Activated CD4-positive, alpha-beta T cell treated with anti-CD3 and anti-CD28 coated beads, Interleukin-2, amount 50 U/mL, for 16 hours (primary cell): Measurements from ENCODE around the gene ARPC4.
"Not testable (repeated sequence)": the region's sequence is repeated elsewhere in the genome, so short reads cannot be mapped to it uniquely, and the experiment has no call there.

Experiments
- DNase-seq: peaks from one replicate; pipeline ENCODE4 v3.0.0-alpha.2; 2020

ARPC4 gene

GRCh38 chr3:9826815-9827573, 34.1 kb downstream of the ARPC4 start:
- DNase-seq = peak; percentile 41

GRCh38 chr3:9828801-9829755, 36.2 kb downstream of the ARPC4 start:
- no peak for DNase-seq

- no peak for DNase-seq
These were observed 38.4 kb downstream of the ARPC4 start for GRCh38 chr3:9831253-9831652.

- no peak for DNase-seq
These were observed 40.2 kb downstream of the ARPC4 start for GRCh38 chr3:9833078-9833477.

- no peak for DNase-seq
These were observed 41.9 kb downstream of the ARPC4 start for GRCh38 chr3:9834520-9835380.

- no peak for DNase-seq
These were observed 45.1 kb downstream of the ARPC4 start for GRCh38 chr3:9837701-9838582.

GRCh38 chr3:9838856-9839255, 46.0 kb downstream of the ARPC4 start:
- DNase-seq = no peak

GRCh38 chr3:9841015-9841414, 48.1 kb downstream of the ARPC4 start:
- no peak for DNase-seq

- DNase-seq = peak; percentile 97
These were observed 51.0 kb downstream of the ARPC4 start, which contains the start of gene RPUSD3 for GRCh38 chr3:9843715-9844438. Gene RPUSD3 (minus strand): TSS chr3:9844008. CDS start chr3:9843990, 18 bp downstream.

- DNase-seq = no peak
These were observed 53.3 kb downstream of the ARPC4 start for GRCh38 chr3:9846231-9846630.

- DNase-seq = no peak
These were observed 54.1 kb downstream of the ARPC4 start for GRCh38 chr3:9846931-9847488.

GRCh38 chr3:9847870-9848269, 55.0 kb downstream of the ARPC4 start:
- not testable (repeated sequence) for DNase-seq

GRCh38 chr3:9848860-9849259, 56.0 kb downstream of the ARPC4 start:
- DNase-seq = peak; percentile 49

GRCh38 chr3:9851383-9851782, 58.5 kb downstream of the ARPC4 start:
- not testable (repeated sequence) for DNase-seq

- not testable (repeated sequence) for DNase-seq
These were observed 59.0 kb downstream of the ARPC4 start for GRCh38 chr3:9851926-9852325.

GRCh38 chr3:9852528-9852927, 59.6 kb downstream of the ARPC4 start:
- no peak for DNase-seq

- not testable (repeated sequence) for DNase-seq
These were observed 61.5 kb downstream of the ARPC4 start for GRCh38 chr3:9854291-9854940.

- no peak for DNase-seq
These were observed 62.7 kb downstream of the ARPC4 start for GRCh38 chr3:9855594-9855993.
